Activated CD4-positive, alpha-beta T cell treated with anti-CD3 and anti-CD28 coated beads, Interleukin-2, amount 50 U/mL, for 1 hour (primary cell): ENCODE measurements around the gene NEK8.

Source experiments
- DNase-seq: peaks from one replicate; pipeline ENCODE4 v3.0.0-alpha.2; 2020

Gene NEK8

GRCh38 chr17:28745786-28746411, 17.3 kb downstream of the NEK8 start:
- DNase-seq = no peak

DNA sequence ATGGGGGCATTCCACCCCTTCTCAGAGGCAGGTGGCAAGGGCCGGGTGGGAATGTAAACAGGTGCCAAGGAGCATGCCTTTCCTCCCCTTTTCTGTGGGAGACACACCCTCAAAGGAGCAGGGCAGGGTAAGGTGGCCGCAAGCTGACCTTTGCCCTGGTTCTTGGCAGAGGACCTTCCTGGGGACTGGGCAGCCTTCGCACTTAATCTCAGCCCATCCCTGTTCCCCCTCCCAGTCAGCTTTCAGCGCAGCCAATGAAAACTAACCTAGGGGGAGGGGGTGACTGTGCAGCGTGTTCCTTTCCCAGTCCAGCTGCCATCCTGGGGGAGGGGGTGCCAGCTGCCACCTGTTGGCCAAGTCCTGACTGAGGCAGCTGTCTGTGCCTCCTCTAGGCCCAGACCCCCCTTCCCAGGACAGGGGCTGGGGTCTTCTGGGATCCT, 18.0 kb downstream of the NEK8 start:
- no peak for DNase-seq

DNA sequence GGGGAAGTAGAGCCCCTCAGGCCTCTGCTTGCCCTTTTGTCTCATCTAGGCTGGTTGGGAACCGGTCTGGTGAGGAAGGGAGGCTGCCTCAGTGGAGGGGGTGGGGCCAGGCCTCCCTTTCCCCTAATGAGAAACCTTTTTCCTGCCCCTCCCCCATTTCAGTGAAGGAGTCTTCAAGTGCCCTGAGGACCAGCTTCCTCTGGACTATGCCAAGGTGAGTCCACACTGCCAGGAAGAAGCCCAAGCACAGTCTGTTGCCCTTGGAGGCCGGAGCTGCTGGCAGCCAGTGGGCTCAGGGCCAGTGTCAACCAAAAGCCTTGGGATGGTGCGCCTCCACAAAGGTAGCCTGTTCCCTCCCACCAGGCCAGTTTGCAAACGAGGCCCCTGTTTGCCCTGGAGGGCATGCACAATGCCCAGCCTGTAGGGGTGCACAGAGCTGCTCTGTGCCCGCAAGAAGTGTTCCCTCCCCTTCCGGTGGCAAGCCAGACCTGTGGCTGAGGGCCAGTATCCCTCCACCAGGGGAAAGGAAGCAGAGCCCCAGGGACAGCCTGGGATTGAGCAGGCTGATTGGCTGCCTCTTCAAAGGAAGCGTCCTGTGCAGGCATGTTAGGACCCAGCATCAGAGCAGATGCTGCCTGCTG, 18.6 kb downstream of the NEK8 start:
- DNase-seq = no peak

DNA sequence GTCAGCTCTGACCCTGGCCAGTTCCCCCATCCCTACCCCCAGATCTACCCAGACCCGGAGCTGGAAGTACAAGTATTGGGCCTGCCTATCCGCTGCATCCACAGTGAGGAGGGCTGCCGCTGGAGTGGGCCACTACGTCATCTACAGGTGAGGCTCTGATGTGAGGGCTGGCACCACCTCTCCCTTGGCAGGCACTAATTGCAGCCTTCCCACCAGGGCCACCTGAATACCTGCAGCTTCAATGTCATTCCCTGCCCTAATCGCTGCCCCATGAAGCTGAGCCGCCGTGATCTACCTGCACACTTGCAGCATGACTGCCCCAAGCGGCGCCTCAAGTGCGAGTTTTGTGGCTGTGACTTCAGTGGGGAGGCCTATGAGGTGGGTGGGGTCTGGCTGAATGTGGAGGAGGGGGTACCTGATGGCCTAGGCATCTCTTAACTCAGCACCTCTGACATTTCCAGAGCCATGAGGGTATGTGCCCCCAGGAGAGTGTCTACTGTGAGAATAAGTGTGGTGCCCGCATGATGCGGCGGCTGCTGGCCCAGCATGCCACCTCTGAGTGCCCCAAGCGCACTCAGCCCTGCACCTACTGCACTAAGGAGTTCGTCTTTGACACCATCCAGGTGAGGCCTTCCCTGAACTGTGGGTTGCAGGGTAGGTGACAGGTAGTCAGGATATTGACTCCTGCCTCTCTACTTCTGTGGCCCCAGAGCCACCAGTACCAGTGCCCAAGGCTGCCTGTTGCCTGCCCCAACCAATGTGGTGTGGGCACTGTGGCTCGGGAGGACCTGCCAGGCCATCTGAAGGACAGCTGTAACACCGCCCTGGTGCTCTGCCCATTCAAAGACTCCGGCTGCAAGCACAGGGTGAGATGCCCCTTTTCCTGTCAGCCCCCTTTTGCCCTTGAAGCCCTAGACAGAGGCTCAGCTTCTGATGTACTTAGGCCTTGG, 19.5 kb downstream of the NEK8 start:
- no peak for DNase-seq

DNA sequence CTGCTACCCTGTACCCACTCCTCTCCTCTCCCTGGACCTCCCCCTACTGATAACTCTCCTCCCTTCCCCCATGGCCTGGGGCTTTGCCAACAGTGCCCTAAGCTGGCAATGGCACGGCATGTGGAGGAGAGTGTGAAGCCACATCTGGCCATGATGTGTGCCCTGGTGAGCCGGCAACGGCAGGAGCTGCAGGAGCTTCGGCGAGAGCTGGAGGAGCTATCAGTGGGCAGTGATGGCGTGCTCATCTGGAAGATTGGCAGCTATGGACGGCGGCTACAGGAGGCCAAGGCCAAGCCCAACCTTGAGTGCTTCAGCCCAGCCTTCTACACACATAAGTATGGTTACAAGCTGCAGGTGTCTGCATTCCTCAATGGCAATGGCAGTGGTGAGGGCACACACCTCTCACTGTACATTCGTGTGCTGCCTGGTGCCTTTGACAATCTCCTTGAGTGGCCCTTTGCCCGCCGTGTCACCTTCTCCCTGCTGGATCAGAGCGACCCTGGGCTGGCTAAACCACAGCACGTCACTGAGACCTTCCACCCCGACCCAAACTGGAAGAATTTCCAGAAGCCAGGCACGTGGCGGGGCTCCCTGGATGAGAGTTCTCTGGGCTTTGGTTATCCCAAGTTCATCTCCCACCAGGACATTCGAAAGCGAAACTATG, 20.4 kb downstream of the NEK8 start:
- DNase-seq = no peak

GRCh38 chr17:28749516-28750177, 21.1 kb downstream of the NEK8 start:
- no peak for DNase-seq

GRCh38 chr17:28750178-28751047, 21.8 kb downstream of the NEK8 start:
- DNase-seq = peak; percentile 88

DNA sequence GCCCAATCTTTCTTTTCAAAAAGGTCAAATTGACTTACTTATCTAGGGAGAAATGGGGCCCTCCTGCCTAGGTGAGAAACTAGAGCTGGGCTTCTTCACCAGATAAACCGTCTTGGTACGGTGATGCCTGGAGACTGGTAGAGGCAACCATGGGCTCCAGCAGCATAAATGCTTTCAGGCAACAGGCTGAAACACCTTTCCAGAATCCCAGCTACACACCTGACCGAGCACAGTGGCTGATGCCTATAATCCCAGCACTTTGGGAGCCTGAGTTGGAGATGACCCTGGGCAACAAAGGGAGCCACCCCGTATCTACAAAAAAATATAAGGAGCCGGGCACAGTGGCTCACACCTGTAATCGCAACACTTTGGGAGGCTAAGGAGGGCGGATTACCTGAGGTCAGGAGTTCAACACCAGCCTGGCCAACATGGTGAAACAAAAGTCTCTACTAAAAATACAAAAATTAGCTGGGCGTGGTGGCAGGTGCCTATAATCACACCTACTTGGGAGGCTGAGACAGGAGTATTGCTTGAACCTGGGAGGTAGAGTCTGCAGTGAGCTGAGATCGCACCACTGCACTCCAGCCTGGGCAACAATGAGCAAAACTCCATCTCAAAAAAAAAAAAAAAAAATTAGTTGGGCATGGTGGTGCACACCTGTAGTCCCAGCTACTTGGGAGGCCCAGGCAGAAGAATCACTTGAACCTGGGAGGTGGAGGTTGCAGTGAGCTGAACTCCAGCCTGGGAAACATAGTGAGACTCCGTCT, 23.2 kb downstream of the NEK8 start:
- DNase-seq = no peak

GRCh38 chr17:28755486-28755885, 26.9 kb downstream of the NEK8 start:
- DNase-seq = no peak

GRCh38 chr17:28756049-28756804, 27.6 kb downstream of the NEK8 start:
- DNase-seq = no peak

DNA sequence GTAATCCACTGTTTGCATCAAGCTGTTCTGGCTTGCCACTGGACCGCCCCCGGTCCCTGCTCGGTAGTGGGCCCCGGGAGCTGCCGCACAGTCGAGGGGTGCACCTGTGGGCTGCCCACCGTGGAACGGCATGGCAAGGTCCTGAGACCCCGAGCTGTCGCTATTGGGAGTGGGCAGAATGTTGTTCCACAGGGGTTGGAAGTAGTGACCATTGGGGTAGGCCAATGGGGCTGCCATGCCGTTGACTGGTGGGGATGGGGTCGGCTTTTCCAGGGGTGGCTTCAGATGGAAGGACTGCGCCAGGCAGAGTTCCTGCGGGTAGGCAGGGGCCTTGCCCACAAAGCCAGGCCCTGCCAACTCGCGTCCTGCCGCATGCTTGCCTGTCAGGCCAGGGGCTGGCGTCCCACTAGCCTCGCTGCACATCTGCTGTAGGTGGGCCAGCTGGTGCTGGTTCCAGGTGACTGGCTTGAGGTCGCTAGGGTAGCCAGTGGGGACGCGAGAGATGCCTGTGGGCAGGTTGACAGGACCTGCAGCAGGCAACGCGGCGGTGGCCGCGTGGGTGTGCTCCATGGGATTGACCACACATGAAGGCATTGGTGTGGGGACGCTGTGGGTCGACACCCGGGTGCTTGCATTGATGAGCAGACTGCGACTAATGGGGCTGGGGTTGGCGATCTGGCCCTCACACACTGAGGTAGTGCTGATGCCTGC, 30.0 kb downstream of the NEK8 start:
- no peak for DNase-seq

- no peak for DNase-seq
These were observed 30.8 kb downstream of the NEK8 start for GRCh38 chr17:28759256-28759865.

GRCh38 chr17:28760601-28761562, 32.3 kb downstream of the NEK8 start:
- DNase-seq = no peak

- no peak for DNase-seq
These were observed 34.7 kb downstream of the NEK8 start for GRCh38 chr17:28763137-28763799.

GRCh38 chr17:28763804-28764266, 35.2 kb downstream of the NEK8 start:
- DNase-seq = peak; percentile 81

- DNase-seq = no peak
These were observed 36.5 kb downstream of the NEK8 start for GRCh38 chr17:28765038-28765437.

DNA sequence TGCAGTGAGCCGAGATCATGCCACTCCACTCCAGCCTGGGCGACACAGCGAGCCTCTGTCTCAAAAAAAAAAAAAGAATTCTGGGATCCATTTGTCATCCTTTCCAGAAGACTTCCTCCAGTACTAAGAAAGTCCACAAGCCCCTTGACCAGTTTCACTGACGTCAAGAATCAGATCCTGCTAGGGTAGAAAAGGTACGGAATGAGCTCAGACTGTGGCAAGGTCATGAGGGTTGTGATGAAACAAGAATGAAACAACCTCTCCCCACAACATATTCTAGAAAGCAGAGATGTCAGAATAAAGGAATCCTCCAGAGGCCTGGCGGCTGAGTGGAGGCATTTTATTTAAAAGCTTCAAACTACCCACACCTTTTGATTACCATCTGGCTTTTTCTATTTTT, 45.1 kb downstream of the NEK8 start:
- DNase-seq = no peak
